IMR-90 (cell line): ENCODE measurements around the gene RPTOR. TPM values are rescaled to one million over a fixed set of nuclear protein-coding genes. Genes with fewer than 3 reads are reported as not detected.

Experiments
- ATAC-seq: fragments of 200-7000 bp; cut with Tn5 transposase; 2 replicates; pipeline ENCODE4 v1.9.1; 2020; ENCODE audit warnings: low read depth, mild to moderate bottlenecking, moderate library complexity
- BruUV-seq: library from RNA; stranded (reverse); fragments of 400-500 nt; replicated peaks from 2 replicates; lab custom pipeline; 2021; lab: Mats Ljungman, UMichigan
- CTCF ChIA-PET: fragments of 300-600 bp; formaldehyde crosslinking; extraction: SDS; loops from one replicate; lab custom pipeline; 2021; ENCODE audit warnings: antibody characterized with exemption; lab: Yijun Ruan, JAX
- POLR2A ChIA-PET: fragments of 300-600 bp; sonication (Branson Sonifier 250); formaldehyde crosslinking; loops from one replicate; lab custom pipeline; 2022; ENCODE audit warnings: antibody characterized with exemption; ENCODE audit not compliant: unreplicated experiment; lab: Charles Lee
- DNase-seq: peaks from one replicate; pipeline ENCODE4 v3.0.0; 2013
- H2AFZ ChIP-seq: replicated peaks from 2 replicates; pipeline ENCODE3; 2013; ENCODE audit warnings: low read length, mild to moderate bottlenecking; ENCODE audit not compliant: poor library complexity
- H2AK5ac ChIP-seq: 2 replicates; pipeline ENCODE4 v1.6.1; 2013; ENCODE audit warnings: low read depth, low read length, inconsistent platforms
- H2AK9ac ChIP-seq: replicated peaks from 2 replicates; pipeline ENCODE3; 2013; ENCODE audit warnings: mild to moderate bottlenecking, low read depth, low read length, moderate library complexity; ENCODE audit not compliant: poor library complexity
- H2BK120ac ChIP-seq: 2 replicates; pipeline ENCODE4 v1.6.1; 2013; ENCODE audit warnings: low read depth, low read length, inconsistent platforms
- H2BK15ac ChIP-seq: 3 replicates; pipeline ENCODE4 v1.6.1; 2013; ENCODE audit warnings: low read depth, low read length, inconsistent platforms
- H2BK20ac ChIP-seq: 2 replicates; pipeline ENCODE4 v1.6.1; 2013; ENCODE audit warnings: low read depth, mild to moderate bottlenecking, inconsistent platforms, low read length, moderate library complexity
- H2BK5ac ChIP-seq: 2 replicates; pipeline ENCODE4 v1.6.1; 2013; ENCODE audit warnings: mild to moderate bottlenecking, low read depth, low read length, inconsistent platforms; ENCODE audit not compliant: poor library complexity, severe bottlenecking
- H3K14ac ChIP-seq: replicated peaks from 2 replicates; pipeline ENCODE4 v1.6.1; 2013; ENCODE audit warnings: low read depth, low read length, inconsistent platforms
- H3K18ac ChIP-seq: 2 replicates; pipeline ENCODE4 v1.6.1; 2013; ENCODE audit warnings: low read depth, low read length, control low read depth
- H3K23ac ChIP-seq: 2 replicates; pipeline ENCODE4 v1.6.1; 2013; ENCODE audit warnings: low read depth, low read length, inconsistent platforms
- H3K27ac ChIP-seq: 2 replicates; pipeline ENCODE4 v1.5.1; 2013; ENCODE audit warnings: mild to moderate bottlenecking, control low read depth, low read length; ENCODE audit not compliant: insufficient read depth
- H3K27me3 ChIP-seq: 2 replicates; pipeline ENCODE4 v1.6.1; 2013; ENCODE audit warnings: low read length; ENCODE audit not compliant: control insufficient read depth, insufficient read depth
- H3K36me3 ChIP-seq: 2 replicates; pipeline ENCODE4 v1.6.1; 2013; ENCODE audit warnings: low read length, mixed read lengths; ENCODE audit not compliant: control insufficient read depth, insufficient read depth
- H3K4ac ChIP-seq: 2 replicates; pipeline ENCODE4 v1.6.1; 2013; ENCODE audit warnings: low read depth, low read length, inconsistent platforms
- H3K4me1 ChIP-seq: 2 replicates; pipeline ENCODE4 v1.6.1; 2013; ENCODE audit warnings: low read length, mixed read lengths; ENCODE audit not compliant: control insufficient read depth, insufficient read depth
- H3K4me2 ChIP-seq: 2 replicates; pipeline ENCODE4 v1.6.1; 2013; ENCODE audit warnings: low read depth, mild to moderate bottlenecking, control low read depth, low read length, moderate library complexity
- H3K4me3 ChIP-seq: 2 replicates; pipeline ENCODE4 v1.5.1; 2013; ENCODE audit warnings: low read depth, mild to moderate bottlenecking, control low read depth, low read length, moderate library complexity; ENCODE audit not compliant: insufficient read depth
- H3K56ac ChIP-seq: 2 replicates; pipeline ENCODE4 v1.6.1; 2013; ENCODE audit warnings: low read length, inconsistent platforms; ENCODE audit not compliant: insufficient read depth; ENCODE audit errors: extremely low read depth
- H3K79me1 ChIP-seq, 2 experiments: 2 replicates each; pipeline ENCODE4 v1.6.1; 2013; ENCODE audit warnings: low read length in 2 of 2, inconsistent platforms in 1 of 2, low read depth in 1 of 2
- H3K9ac ChIP-seq: 2 replicates; pipeline ENCODE4 v1.6.1; 2013; ENCODE audit warnings: low read depth, low read length, control low read depth
- H3K9me1 ChIP-seq: 2 replicates; pipeline ENCODE4 v1.6.1; 2013; ENCODE audit warnings: low read length, inconsistent platforms; ENCODE audit not compliant: insufficient read depth
- H3K9me3 ChIP-seq: 2 replicates; pipeline ENCODE4 v1.6.1; 2013; ENCODE audit warnings: low read length; ENCODE audit not compliant: control insufficient read depth, insufficient read depth
- H4K20me1 ChIP-seq: 2 replicates; pipeline ENCODE4 v1.6.1; 2013; ENCODE audit warnings: low read length, inconsistent platforms; ENCODE audit not compliant: insufficient read depth
- H4K5ac ChIP-seq: 2 replicates; pipeline ENCODE4 v1.6.1; 2013; ENCODE audit warnings: mild to moderate bottlenecking, low read depth, low read length, control low read depth
- H4K8ac ChIP-seq, 2 experiments: 2 replicates each; pipeline ENCODE4 v1.6.1; 2013; ENCODE audit warnings: low read depth in 2 of 2, low read length in 2 of 2, control low read depth in 1 of 2, inconsistent platforms in 1 of 2
- H4K91ac ChIP-seq: 2 replicates; pipeline ENCODE4 v1.6.1; 2013; ENCODE audit warnings: low read depth, low read length, inconsistent platforms; ENCODE audit not compliant: insufficient read depth
- BHLHE40 ChIP-seq: fragments of 150-350 bp; IDR thresholded peaks from 2 replicates; pipeline ENCODE4 v1.6.1; 2016; ENCODE audit warnings: mild to moderate bottlenecking, low read depth, low read length
- CEBPB ChIP-seq: IDR thresholded peaks from 2 replicates; pipeline ENCODE4 v1.6.1; 2012; ENCODE audit warnings: low read depth, low read length, improper control_type of control experiment
- CHD1 ChIP-seq: IDR thresholded peaks from 2 replicates; pipeline ENCODE4 v1.6.1; 2012; ENCODE audit warnings: low read depth, low read length, improper control_type of control experiment
- FOS ChIP-seq: fragments of 150-350 bp; IDR thresholded peaks from 2 replicates; pipeline ENCODE4 v1.6.1; 2016; ENCODE audit warnings: low read depth, low read length
- POLR2A ChIP-seq: IDR thresholded peaks from 2 replicates; pipeline ENCODE4 v1.6.1; 2012; ENCODE audit warnings: mild to moderate bottlenecking, low read depth, low read length
- RFX5 ChIP-seq: IDR thresholded peaks from 2 replicates; pipeline ENCODE4 v1.8.0; 2012; ENCODE audit warnings: low read depth, mild to moderate bottlenecking, low read length, moderate library complexity
- SMC3 ChIP-seq: fragments of 150-350 bp; IDR thresholded peaks from 2 replicates; pipeline ENCODE4 v1.6.1; 2016; ENCODE audit warnings: low read depth, mild to moderate bottlenecking, antibody characterized with exemption, low read length, moderate library complexity
- WGBS, 2 experiments: methylation state at CpG; one replicate each; pipeline versions ENCODE4 v1.1.5 to v1.1.7; 2013; ENCODE audit warnings: missing lambda C conversion rate in 2 of 2; ENCODE audit not compliant: insufficient read length in 1 of 2; ENCODE audit errors: extremely low coverage in 2 of 2; 5-methylcytosine and 5-hydroxymethylcytosine counted together
- dilution Hi-C: fragments of 300-500 bp; cut with HindIII; formaldehyde crosslinking; loops from one replicate; pipeline ENCODE4 v1.14.3; 2018; ENCODE audit warnings: low sequenced_read_pairs; ENCODE audit not compliant: unreplicated experiment
- in situ Hi-C: fragments of 300-500 bp; cut with MboI; formaldehyde crosslinking; loops from 3 replicates; pipeline ENCODE4 v1.14.3; 2019; ENCODE audit warnings: low sequenced_read_pairs, inconsistent platforms, mixed read lengths
- intact Hi-C: fragments of 100-400 bp; cut with micrococcal nuclease; formaldehyde crosslinking; loops from 2 replicates; pipeline ENCODE4 v1.10.0; 2022
- polyA plus RNA-seq, 3 experiments: library from polyadenylated mRNA; depleted of rRNA; stranded (reverse); fragments of >200 nt; gene quantifications; 2 replicates each; pipeline ENCODE4 v1.2.3, GENCODE V29; 2012; ENCODE audit warnings: low replicate concordance in 1 of 3
- total RNA-seq: library from RNA; depleted of rRNA; stranded (reverse); fragments of >200 nt; gene quantifications from 2 replicates; pipeline ENCODE4 v1.2.3, GENCODE V29; 2012
- TF ChIP-seq, protein P1 (sequence below): fragments of 150-350 bp; IDR thresholded peaks from 2 replicates; pipeline ENCODE4 v1.6.1; 2016; ENCODE audit warnings: low read depth, mild to moderate bottlenecking, low read length, moderate library complexity, borderline replicate concordance
- TF ChIP-seq, protein P2 (sequence below): conservative IDR thresholded peaks from 2 replicates; pipeline ENCODE4 v1.5.1; 2012; ENCODE audit warnings: mild to moderate bottlenecking, low read depth, low read length, improper control_type of control experiment

The RPTOR gene
- total and polyA plus RNA-seq, 2 of the 4 experiments (the other 2 are of a cell fraction) = 10.8 to 14.7 TPM

DNA sequence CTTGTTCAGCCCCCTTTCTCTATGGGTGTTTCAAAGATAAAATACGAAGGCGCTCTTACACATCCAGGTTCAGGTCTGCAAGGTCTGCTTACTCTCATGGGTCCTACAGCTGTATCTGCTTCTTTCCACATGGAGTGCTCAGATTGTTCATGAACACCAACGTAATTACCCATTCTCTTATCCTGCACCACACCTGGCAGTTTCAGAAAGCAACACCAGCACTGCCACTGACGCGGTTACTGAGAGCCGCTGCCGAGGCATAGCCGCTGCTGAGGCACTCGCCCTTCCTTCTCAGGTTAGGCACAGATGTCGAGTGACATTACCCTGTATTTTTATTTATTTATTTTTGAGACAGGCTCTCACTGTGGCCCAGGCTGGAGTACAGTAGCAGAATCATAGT lies 147.1 kb downstream of the RPTOR start:
- peaks cover 14% of the 10 kb centered on the region; the same call in 1 of the 2 replicates for H3K4me1 ChIP-seq
- DNase-seq (no peak), ATAC-seq (no peak)
- in situ Hi-C loops (no loop called here), dilution Hi-C loops (no loop called here), intact Hi-C loops (no loop called here)
- WGBS, 2 experiments = 94% methylated on average over 3 of the region's 10 CpGs; no CpG with 5 or more reads in 1 of the 2 experiments
- no peaks in the 10 kb centered on the region for H3K36me3 ChIP-seq
- no peak overlapping the region for H3K14ac ChIP-seq
- no peaks in the 10 kb centered on the region for H3K9me3 ChIP-seq
- H2BK20ac ChIP-seq = no peak overlapping the region
- H3K9me1 ChIP-seq = peaks cover 19% of the 10 kb centered on the region
- H3K56ac ChIP-seq = no peak overlapping the region
- no peaks in the 10 kb centered on the region for H3K27me3 ChIP-seq
- ChIA-PET POLR2A (no interaction called here), CTCF (no interaction called here)
- no peak overlapping the region for H3K4me3 ChIP-seq
- H3K9ac ChIP-seq = no peak overlapping the region
- no peak overlapping the region for H3K23ac ChIP-seq
- H3K18ac ChIP-seq = no peak overlapping the region
- no peak overlapping the region for H3K4me2 ChIP-seq
- H4K20me1 ChIP-seq = peaks cover 7% of the 10 kb centered on the region
- BruUV-seq = no TSS peak
- no peak overlapping the region for H2BK120ac ChIP-seq
- H4K8ac ChIP-seq = no peak overlapping the region
- H4K91ac ChIP-seq = no peak overlapping the region
- no peak overlapping the region for H2AFZ ChIP-seq
- no peak for TF ChIP-seq RFX5
- no peak for TF ChIP-seq POLR2A
- TF ChIP-seq, protein P1, sequence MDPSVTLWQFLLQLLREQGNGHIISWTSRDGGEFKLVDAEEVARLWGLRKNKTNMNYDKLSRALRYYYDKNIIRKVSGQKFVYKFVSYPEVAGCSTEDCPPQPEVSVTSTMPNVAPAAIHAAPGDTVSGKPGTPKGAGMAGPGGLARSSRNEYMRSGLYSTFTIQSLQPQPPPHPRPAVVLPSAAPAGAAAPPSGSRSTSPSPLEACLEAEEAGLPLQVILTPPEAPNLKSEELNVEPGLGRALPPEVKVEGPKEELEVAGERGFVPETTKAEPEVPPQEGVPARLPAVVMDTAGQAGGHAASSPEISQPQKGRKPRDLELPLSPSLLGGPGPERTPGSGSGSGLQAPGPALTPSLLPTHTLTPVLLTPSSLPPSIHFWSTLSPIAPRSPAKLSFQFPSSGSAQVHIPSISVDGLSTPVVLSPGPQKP = no peak
- no peak for TF ChIP-seq FOS
- TF ChIP-seq BHLHE40 = no peak
- no peak for TF ChIP-seq SMC3
- TF ChIP-seq CEBPB = no peak
- no peak for TF ChIP-seq CHD1
- TF ChIP-seq, protein P2, sequence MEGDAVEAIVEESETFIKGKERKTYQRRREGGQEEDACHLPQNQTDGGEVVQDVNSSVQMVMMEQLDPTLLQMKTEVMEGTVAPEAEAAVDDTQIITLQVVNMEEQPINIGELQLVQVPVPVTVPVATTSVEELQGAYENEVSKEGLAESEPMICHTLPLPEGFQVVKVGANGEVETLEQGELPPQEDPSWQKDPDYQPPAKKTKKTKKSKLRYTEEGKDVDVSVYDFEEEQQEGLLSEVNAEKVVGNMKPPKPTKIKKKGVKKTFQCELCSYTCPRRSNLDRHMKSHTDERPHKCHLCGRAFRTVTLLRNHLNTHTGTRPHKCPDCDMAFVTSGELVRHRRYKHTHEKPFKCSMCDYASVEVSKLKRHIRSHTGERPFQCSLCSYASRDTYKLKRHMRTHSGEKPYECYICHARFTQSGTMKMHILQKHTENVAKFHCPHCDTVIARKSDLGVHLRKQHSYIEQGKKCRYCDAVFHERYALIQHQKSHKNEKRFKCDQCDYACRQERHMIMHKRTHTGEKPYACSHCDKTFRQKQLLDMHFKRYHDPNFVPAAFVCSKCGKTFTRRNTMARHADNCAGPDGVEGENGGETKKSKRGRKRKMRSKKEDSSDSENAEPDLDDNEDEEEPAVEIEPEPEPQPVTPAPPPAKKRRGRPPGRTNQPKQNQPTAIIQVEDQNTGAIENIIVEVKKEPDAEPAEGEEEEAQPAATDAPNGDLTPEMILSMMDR = no peak
- H2AK9ac ChIP-seq = no peak overlapping the region
- H3K4ac ChIP-seq = no peak overlapping the region
- H2AK5ac ChIP-seq = no peak overlapping the region
- no peak overlapping the region for H2BK15ac ChIP-seq
- H3K27ac ChIP-seq = no peak overlapping the region
- no peak overlapping the region for H2BK5ac ChIP-seq
- H3K79me1 ChIP-seq = peaks cover 38 to 87% of the 10 kb centered on the region in 2 experiments
- no peak overlapping the region for H4K5ac ChIP-seq
